Natural killer cell (primary cell): Measurements from ENCODE around the gene RNF40. TPM values are rescaled to one million over a fixed set of nuclear protein-coding genes. Genes with fewer than 3 reads are reported as not detected.

Source experiments
- ATAC-seq, 3 donors: fragments of 150-1000 bp in 2 of 3; fragments of 200-7000 bp in 1 of 3; cut with Tn5 transposase; 1 replicate in 1 of 3; 2 replicates in 2 of 3; pipeline ENCODE4 v1.10.0; 2021; ENCODE audit warnings: mild to moderate bottlenecking in 2 of 3, moderate library complexity in 2 of 3
- DNase-seq, 2 donors: peaks; one replicate each; pipeline versions ENCODE4 v3.0.0 to v3.0.0-alpha.2; 2013 to 2021; ENCODE audit warnings: mixed read lengths in 1 of 2
- H3K27ac ChIP-seq: one replicate; pipeline ENCODE4 v1.5.1; 2013; ENCODE audit warnings: mild to moderate bottlenecking, low read length
- H3K27me3 ChIP-seq: one replicate; pipeline ENCODE4 v1.6.1; 2013; ENCODE audit warnings: low read length; ENCODE audit not compliant: control insufficient read depth, insufficient read depth
- H3K36me3 ChIP-seq: one replicate; pipeline ENCODE4 v1.6.1; 2013; ENCODE audit warnings: low read length; ENCODE audit not compliant: control insufficient read depth, insufficient read depth
- H3K4me1 ChIP-seq: one replicate; pipeline ENCODE4 v1.6.1; 2013; ENCODE audit warnings: low read length; ENCODE audit not compliant: control insufficient read depth, insufficient read depth
- H3K4me3 ChIP-seq: one replicate; pipeline ENCODE4 v1.5.1; 2013; ENCODE audit warnings: low read length
- H3K9me3 ChIP-seq: one replicate; pipeline ENCODE4 v1.6.1; 2013; ENCODE audit warnings: low read length; ENCODE audit not compliant: control insufficient read depth, insufficient read depth
- H3K27ac Mint-ChIP-seq, 2 donors: one replicate each; pipeline ENCODE4 v1.8.0; 2022; ENCODE audit warnings: mild to moderate bottlenecking in 2 of 2, mixed read lengths in 2 of 2, moderate library complexity in 1 of 2
- H3K27me3 Mint-ChIP-seq, 2 donors: one replicate each; pipeline ENCODE4 v1.8.0; 2022; ENCODE audit warnings: low read depth in 2 of 2, mixed read lengths in 2 of 2
- H3K36me3 Mint-ChIP-seq: one replicate; pipeline ENCODE4 v1.8.0; 2022; ENCODE audit warnings: mixed read lengths
- H3K4me1 Mint-ChIP-seq, 2 donors: one replicate each; pipeline ENCODE4 v1.8.0; 2022; ENCODE audit warnings: mixed read lengths in 2 of 2
- H3K4me3 Mint-ChIP-seq: one replicate; pipeline ENCODE4 v1.8.0; 2022; ENCODE audit warnings: mild to moderate bottlenecking, moderate library complexity, mixed read lengths
- H3K9me3 Mint-ChIP-seq, 2 donors: one replicate each; pipeline ENCODE4 v1.8.0; 2022; ENCODE audit warnings: mixed read lengths in 2 of 2
- WGBS: methylation state at CpG from one replicate; pipeline ENCODE4 v1.1.7; 2013; ENCODE audit warnings: missing lambda C conversion rate; ENCODE audit not compliant: insufficient coverage; 5-methylcytosine and 5-hydroxymethylcytosine counted together
- intact Hi-C: fragments of 100-400 bp; cut with micrococcal nuclease; formaldehyde crosslinking; loops from one replicate; pipeline ENCODE4 v1.14.2; 2022
- total RNA-seq, 4 donors: library from RNA; stranded (reverse); fragments of 120-200 nt in 1 of 4; gene quantifications; one replicate each; pipeline versions ENCODE4 v1.2.3 to v1.2.4, GENCODE V29; 2013 to 2022
- TF ChIP-seq, protein P1 (sequence below): fragments of 200-600 bp; IDR thresholded peaks from one replicate; pipeline ENCODE4 v1.8.0; 2022; ENCODE audit warnings: antibody characterized with exemption

Gene RNF40
- total RNA-seq, 3 donors from 2014 or later (not counting 1 experiment from before 2014, with no cell fraction given), result 153 to 167 (median 161) TPM

DNA sequence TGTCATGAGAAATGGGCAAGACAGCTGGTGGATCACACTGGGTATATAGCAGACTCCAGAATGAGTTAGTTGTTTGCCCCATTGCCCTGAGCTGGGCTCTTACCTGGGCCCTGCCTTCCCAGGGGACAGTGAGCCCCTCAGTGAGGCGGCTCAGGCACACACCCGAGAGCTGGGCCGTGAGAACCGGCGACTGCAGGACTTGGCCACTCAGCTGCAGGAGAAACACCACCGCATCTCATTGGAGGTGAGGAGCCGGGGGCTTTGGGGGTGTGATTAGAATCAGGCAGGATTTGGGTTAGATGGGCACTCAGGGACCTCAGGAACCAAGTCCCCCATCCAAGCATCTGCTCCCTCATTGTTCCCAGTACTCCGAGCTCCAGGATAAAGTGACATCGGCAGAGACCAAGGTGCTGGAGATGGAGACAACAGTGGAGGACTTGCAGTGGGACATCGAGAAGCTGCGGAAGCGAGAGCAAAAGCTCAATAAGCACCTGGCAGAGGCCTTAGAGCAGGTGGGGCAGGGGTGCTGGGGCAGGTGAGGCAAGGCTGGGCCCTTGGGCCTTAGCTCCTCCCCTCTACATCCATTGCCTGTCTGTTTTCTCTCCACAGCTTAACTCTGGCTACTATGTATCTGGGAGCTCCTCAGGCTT lies 2.8 kb downstream of the RNF40 start:
- Mint-ChIP-seq H3K9me3 (no peaks in the 10 kb centered on the region), H3K4me3 (no peak overlapping the region), H3K36me3 (peaks cover 9% of the 10 kb centered on the region), H3K4me1 (peaks cover 43 to 64% of the 10 kb centered on the region in 2 donors), H3K27ac (no peak overlapping the region), H3K27me3 (no peaks in the 10 kb centered on the region)
- ATAC-seq (no peak), DNase-seq (no peak)
- intact Hi-C loops, result loop anchor here (5.0 to 10.0 kb wide), 2 partner anchors 50 to 157 kb away; partner anchors contain the start of gene FBXL19
- TF ChIP-seq, protein P1, sequence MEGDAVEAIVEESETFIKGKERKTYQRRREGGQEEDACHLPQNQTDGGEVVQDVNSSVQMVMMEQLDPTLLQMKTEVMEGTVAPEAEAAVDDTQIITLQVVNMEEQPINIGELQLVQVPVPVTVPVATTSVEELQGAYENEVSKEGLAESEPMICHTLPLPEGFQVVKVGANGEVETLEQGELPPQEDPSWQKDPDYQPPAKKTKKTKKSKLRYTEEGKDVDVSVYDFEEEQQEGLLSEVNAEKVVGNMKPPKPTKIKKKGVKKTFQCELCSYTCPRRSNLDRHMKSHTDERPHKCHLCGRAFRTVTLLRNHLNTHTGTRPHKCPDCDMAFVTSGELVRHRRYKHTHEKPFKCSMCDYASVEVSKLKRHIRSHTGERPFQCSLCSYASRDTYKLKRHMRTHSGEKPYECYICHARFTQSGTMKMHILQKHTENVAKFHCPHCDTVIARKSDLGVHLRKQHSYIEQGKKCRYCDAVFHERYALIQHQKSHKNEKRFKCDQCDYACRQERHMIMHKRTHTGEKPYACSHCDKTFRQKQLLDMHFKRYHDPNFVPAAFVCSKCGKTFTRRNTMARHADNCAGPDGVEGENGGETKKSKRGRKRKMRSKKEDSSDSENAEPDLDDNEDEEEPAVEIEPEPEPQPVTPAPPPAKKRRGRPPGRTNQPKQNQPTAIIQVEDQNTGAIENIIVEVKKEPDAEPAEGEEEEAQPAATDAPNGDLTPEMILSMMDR, result no peak
- Histone ChIP-seq H3K27me3 (no peaks in the 10 kb centered on the region), H3K27ac (no peak overlapping the region), H3K4me3 (no peak overlapping the region), H3K9me3 (no peaks in the 10 kb centered on the region), H3K36me3 (peaks cover 62% of the 10 kb centered on the region), H3K4me1 (peaks cover 67% of the 10 kb centered on the region)
- 98% methylated on average over 12 of the region's 12 CpGs for WGBS

DNA sequence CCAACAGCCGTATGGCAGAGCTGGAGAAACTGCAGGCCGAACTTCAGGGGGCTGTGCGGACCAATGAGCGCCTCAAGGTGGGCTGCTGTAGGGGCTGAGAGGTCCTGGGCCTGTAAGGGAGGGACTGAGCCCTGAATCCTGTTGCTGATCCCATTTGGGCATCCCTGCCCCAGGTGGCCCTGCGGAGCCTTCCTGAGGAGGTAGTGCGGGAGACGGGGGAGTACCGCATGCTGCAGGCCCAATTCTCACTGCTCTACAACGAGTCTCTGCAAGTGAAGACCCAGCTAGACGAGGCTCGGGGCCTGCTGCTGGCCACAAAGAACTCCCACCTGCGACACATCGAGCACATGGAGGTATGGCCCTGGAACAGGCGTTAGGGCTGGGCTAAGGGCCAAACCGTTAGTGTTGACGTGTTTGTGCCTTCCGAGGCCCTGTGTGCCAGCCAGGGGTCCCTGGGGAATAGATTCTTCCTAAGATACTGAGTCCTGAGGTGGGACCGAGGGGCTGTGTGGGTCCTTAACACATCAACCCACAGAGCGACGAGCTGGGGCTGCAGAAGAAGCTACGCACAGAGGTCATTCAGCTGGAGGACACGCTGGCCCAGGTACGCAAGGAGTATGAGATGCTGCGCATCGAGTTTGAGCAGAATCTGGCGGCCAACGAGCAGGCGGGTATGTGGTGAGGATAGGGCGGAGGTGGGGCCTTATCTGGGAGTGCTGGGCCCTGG lies 4.2 kb downstream of the RNF40 start:
- H3K4me3 ChIP-seq, result no peak overlapping the region
- Mint-ChIP-seq H3K36me3 (peaks cover 9% of the 10 kb centered on the region), H3K4me1 (peaks cover 36 to 53% of the 10 kb centered on the region in 2 donors), H3K9me3 (no peaks in the 10 kb centered on the region), H3K27me3 (no peaks in the 10 kb centered on the region), H3K27ac (peak overlapping the region; percentile 7 to 82), H3K4me3 (peak overlapping the region; percentile 31)
- 97% methylated on average over 29 of the region's 29 CpGs for WGBS
- intact Hi-C loops, result loop anchor here (10.0 kb wide), 1 partner anchor 52 kb away; no protein-coding TSS in a partner anchor
- DNase-seq, result no peak
- peaks cover 53% of the 10 kb centered on the region for H3K4me1 ChIP-seq
- H3K9me3 ChIP-seq, result no peaks in the 10 kb centered on the region
- no peak overlapping the region for H3K27ac ChIP-seq
- ATAC-seq, result no peak
- H3K36me3 ChIP-seq, result peaks cover 69% of the 10 kb centered on the region
- H3K27me3 ChIP-seq, result no peaks in the 10 kb centered on the region
- TF ChIP-seq, protein P1, result no peak

DNA sequence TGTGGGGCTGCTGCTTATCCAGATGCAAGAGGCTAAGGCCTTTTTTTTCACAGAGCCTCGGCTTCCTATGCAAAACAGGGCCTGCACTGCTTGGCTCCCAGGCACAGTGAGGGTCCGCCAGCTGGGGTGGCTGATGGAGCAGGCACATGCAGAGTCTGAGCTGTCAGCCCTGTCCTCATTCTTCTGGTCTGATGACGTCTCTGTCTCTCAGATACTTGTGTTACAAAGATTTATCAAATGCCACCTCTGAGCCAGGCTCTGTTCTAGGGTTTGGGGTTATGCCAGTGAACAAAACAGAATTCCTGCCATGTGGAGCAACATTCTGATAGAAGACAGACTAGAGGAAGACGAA lies 4.8 kb downstream of the RNF40 start:
- intact Hi-C loops, result loop anchor here (10.0 kb wide), 1 partner anchor 52 kb away; no protein-coding TSS in a partner anchor
- peaks cover 32 to 49% of the 10 kb centered on the region in 2 donors for H3K4me1 Mint-ChIP-seq
- WGBS, result 91% methylated on average over 4 of the region's 4 CpGs
- H3K4me3 Mint-ChIP-seq, result peak overlapping the region; percentile 7
- DNase-seq (no peak), ATAC-seq (no peak)
- Histone ChIP-seq H3K9me3 (no peaks in the 10 kb centered on the region), H3K36me3 (peaks cover 74% of the 10 kb centered on the region), H3K4me1 (peaks cover 52% of the 10 kb centered on the region), H3K27me3 (no peaks in the 10 kb centered on the region), H3K4me3 (no peak overlapping the region), H3K27ac (peak overlapping the region; percentile 44)
- peaks cover 9% of the 10 kb centered on the region for H3K36me3 Mint-ChIP-seq
- H3K27me3 Mint-ChIP-seq, result no peaks in the 10 kb centered on the region
- H3K27ac Mint-ChIP-seq, result peak overlapping the region; percentile 7 to 82
- TF ChIP-seq, protein P1, result no peak
- H3K9me3 Mint-ChIP-seq, result no peaks in the 10 kb centered on the region
